NOMO-1 treated with DMSO at 0.1 percent for 48 hours (cell line): ENCODE data around the gene HGF.
A peak's percentile ranks its signal among the peaks of the same experiment; 100 is the strongest.
"Not testable (repeated sequence)": the region's sequence is repeated elsewhere in the genome, so short reads cannot be mapped to it uniquely, and the experiment has no call there.

ENCODE experiments used
- DNase-seq: peaks from one replicate; lab custom pipeline; 2025; ENCODE audit not compliant: unreplicated experiment; lab: John Stamatoyannopoulos, UW

The HGF gene

GRCh38 chr7:81725003-81725811 is 44.6 kb downstream of the HGF start:
- DNase-seq = no peak

GRCh38 chr7:81722250-81722649 is 47.6 kb downstream of the HGF start:
- DNase-seq = not testable (repeated sequence)

GRCh38 chr7:81721437-81721836 is 48.4 kb downstream of the HGF start:
- no peak for DNase-seq

GRCh38 chr7:81719865-81720264 is 50.0 kb downstream of the HGF start:
- no peak for DNase-seq

- peak; percentile 46 for DNase-seq
Observed at GRCh38 chr7:81715984-81716588, 53.8 kb downstream of the HGF start.

DNA sequence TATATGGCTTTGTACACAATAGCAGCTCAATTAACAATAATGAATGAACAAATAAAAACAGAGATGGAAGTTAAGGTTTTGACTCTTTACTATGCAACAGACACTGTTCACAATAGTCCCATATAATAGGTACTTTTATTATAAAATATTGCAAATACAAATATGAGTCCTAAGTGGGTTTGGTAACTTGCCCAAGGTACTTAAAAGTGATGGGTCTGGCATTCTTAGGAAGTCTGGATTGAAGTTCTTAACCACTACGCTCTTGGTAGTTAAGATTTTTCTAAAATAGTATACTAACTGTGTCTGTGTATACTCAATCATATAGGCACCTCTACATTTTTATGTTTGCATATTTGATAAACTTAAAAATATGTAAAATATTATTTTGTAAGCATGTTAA is 55.5 kb downstream of the HGF start:
- no peak for DNase-seq

GRCh38 chr7:81710751-81711150 is 59.1 kb downstream of the HGF start:
- no peak for DNase-seq

- no peak for DNase-seq
Observed at GRCh38 chr7:81709836-81710235, 60.0 kb downstream of the HGF start.

DNA sequence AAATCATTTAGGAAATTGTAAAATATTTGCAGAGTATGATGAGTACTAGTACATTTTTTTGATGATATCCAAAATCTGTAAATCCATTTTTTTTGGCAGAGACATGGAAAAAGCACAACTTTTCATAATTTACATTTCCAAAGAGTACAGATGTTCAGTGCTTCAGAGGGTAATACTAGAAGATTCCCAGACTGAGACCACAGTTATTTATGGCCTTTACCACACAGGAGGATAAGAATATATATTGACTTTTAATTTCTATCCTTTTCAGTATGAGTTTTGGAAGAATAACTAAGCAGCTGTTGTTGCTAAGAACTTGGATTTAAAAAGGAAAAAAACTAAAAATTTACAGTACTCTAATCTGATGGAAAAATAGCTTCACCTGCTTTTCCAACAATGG is 61.9 kb downstream of the HGF start:
- DNase-seq = no peak

DNA sequence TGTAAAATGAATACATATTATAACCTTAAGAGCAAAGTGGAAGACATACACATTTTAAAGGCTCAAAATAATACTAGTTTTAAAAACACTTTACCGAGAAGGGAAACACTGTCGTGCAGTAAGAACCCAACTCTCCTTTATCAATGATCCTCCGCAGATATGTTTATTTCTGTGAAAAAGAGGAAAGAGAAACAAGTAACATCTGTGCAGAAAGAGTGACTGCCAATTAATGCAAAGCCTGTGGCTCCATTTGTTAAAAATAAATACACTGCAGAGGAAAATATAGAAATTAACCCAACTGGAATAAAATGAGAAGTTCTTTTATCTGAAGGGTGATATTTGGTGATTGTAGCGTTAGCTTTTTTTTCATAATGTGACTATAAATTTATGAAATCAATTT is 62.7 kb downstream of the HGF start:
- no peak for DNase-seq

DNA sequence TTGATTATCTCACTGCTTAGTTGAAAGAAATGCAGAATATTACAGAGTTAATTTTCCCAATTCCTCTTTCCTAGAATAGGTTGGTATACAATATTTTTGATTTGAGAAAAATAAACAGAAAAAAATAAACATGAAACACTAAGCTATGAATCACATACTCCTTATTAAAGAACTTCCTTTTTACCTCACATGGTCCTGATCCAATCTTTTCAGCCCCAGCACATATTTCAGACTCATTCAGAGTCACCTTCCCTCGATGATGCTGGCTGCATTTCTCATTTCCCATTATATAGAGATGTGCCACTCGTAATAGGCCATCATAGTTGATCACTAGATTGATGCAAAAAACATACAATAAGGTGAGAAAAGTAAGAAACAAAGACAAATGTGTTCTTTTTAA is 64.6 kb downstream of the HGF start:
- DNase-seq = no peak

- no peak for DNase-seq
Observed at GRCh38 chr7:81704595-81704994, 65.3 kb downstream of the HGF start.

- DNase-seq = no peak
Observed at GRCh38 chr7:81698965-81699364, 70.9 kb downstream of the HGF start.

- DNase-seq = no peak
Observed at GRCh38 chr7:81694711-81695110, 75.1 kb downstream of the HGF start.

GRCh38 chr7:81693894-81694293 is 76.0 kb downstream of the HGF start:
- DNase-seq = no peak

DNA sequence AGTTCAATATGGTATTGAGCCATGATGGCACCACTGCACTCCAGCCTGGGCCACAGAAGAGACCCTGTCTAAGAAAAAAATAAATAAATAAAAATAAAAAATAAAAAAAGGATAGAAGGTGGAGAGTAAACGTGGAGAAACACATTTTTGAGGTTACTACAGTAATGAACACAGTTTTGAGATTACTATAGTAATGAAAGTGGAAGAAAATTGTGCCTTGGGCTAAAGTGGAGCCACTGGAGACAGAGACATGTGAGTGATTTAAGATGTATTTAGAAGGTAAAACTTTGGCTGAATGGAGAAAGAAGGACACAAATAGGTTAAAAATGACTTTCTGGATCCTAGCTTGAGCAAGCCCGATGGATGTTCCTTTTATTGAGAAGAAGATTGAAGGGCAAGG is 76.8 kb downstream of the HGF start:
- DNase-seq = no peak

GRCh38 chr7:81692146-81692905 is 77.5 kb downstream of the HGF start:
- DNase-seq = no peak

GRCh38 chr7:81691199-81691821 is 78.5 kb downstream of the HGF start:
- no peak for DNase-seq

- no peak for DNase-seq
Observed at GRCh38 chr7:81690688-81691087, 79.2 kb downstream of the HGF start.

DNA sequence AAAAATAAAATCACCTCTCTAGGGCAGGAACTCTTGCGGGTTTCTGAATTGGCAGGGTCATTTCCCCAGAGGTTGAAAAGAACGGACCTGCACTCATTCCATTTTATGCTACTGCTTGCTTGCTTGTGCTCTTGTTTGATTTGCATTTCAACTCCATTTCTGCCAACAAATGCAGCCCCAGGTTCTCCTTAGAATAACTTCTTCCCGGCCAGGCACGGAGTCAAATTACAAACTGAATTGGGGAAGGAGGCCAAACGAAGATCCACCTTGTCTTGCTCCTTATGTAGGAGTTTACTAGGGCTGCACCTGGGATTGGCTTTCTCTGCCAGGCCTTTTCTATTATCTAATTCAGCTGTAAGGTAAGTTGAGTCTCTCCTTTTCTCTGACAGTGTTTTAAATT is 79.6 kb downstream of the HGF start:
- DNase-seq = no peak

DNA sequence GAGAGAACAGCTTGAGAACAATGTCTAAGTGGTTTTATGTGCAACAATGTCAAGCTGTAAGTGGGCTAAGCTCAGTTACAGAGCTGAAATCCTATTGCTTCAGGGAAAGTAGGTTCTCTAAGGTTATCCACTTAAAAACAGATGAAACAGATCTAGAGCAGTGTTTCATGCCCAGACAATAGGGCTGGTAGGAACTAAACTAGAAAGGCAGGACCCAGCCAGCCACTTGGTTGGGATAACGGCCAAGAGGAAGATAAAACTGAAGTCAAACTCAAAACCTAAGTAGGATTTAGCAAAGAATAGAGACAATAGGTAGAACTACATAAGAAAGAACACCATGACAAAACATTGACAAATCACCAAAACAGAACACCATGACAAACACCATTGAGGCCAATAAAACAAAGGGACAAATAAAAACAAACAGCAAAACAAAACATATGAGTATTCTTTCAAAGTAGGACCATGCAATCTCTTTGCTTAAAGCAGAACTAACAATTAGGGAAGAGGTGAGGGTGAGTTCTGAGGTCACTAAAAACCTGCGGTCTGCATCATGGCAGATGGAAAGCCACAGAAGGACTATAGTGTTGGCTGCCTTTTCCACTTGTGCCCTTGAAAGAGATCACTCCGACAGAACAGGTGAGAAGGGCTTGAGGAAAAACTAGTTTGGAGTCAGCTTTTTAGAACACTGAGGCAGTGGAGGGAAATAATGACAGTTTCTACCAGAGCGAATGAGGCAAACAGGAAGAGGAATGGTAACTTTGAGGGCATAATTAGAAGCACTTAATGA is 81.0 kb downstream of the HGF start:
- peak; percentile 95 for DNase-seq
